ENCODE measurements around the gene KHDC4. TPM values are rescaled to one million over a fixed set of nuclear protein-coding genes. Genes with fewer than 3 reads are reported as not detected.
"Not testable (repeated sequence)": the region's sequence is repeated elsewhere in the genome, so short reads cannot be mapped to it uniquely, and the experiment has no call there.

The KHDC4 gene
- total RNA-seq, 1 experiment from 2014 or later = 93.3 TPM

DNA sequence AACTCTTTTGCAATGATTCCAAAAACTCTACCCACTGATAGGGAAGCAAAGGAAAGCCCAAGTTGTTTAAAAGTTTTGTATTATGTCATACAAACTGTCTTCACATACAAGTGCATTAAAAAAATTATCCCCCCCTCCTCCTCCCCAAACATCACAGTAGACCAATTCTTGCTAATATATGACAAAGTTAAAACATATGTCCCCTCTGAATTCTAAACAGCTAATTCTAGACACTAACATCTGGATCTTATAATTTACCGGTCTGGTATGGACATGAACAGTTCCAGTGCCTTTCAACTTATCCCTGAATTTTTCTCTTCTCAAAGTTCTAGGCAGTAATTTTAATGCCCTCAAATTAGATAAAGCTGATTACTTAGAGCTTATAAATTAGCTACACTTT lies 36.5 kb downstream of the KHDC4 start:
- CTCF ChIA-PET = interaction anchor here (0.5 kb wide), 1 partner anchor 130 kb away, joined by 3 read pairs; no protein-coding TSS in a partner anchor

GRCh38 chr1:155896476-155896875 lies 37.7 kb downstream of the KHDC4 start:
- H3K4me1 ChIP-seq (ENCODE audit: insufficient read depth, low read length, poor library complexity, severe bottlenecking) = peaks cover 18% of the 10 kb centered on the region
- H3K4me3 ChIP-seq (ENCODE audit: low read depth, low read length, poor library complexity, severe bottlenecking); DNase-seq (ENCODE audit: low spot score); H3K9me3 ChIP-seq (ENCODE audit: low read depth, low read length, poor library complexity, severe bottlenecking); CTCF ChIA-PET; intact Hi-C loops (cut with micrococcal nuclease; ENCODE audit: unreplicated experiment); H3K27ac ChIP-seq (ENCODE audit: low read depth, low read length, poor library complexity, severe bottlenecking); POLR2A ChIA-PET (ENCODE audit: low non-redundant PET); BruUV-seq (replicated peaks); H3K27me3 ChIP-seq (replicated peaks; ENCODE audit: insufficient read depth, low read depth, low read length, poor library complexity): not testable (repeated sequence)
- H3K36me3 ChIP-seq (ENCODE audit: insufficient read depth, low read length, poor library complexity, severe bottlenecking) = peaks cover 36% of the 10 kb centered on the region

More for the DNA sequence above, 36.5 kb downstream of the KHDC4 start:
- no peaks in the 10 kb centered on the region for H3K9me3 ChIP-seq (ENCODE audit: low read depth, low read length, poor library complexity, severe bottlenecking)
- POLR2A ChIA-PET (ENCODE audit: low non-redundant PET) = no interaction called here
- H3K4me1 ChIP-seq (ENCODE audit: insufficient read depth, low read length, poor library complexity, severe bottlenecking) = peaks cover 18% of the 10 kb centered on the region
- peaks cover 39% of the 10 kb centered on the region for H3K36me3 ChIP-seq (ENCODE audit: insufficient read depth, low read length, poor library complexity, severe bottlenecking)
- no peak overlapping the region for H3K4me3 ChIP-seq (ENCODE audit: low read depth, low read length, poor library complexity, severe bottlenecking)
- DNase-seq (ENCODE audit: low spot score) = peak; percentile 12
- intact Hi-C loops (cut with micrococcal nuclease; ENCODE audit: unreplicated experiment) = no loop called here
- no peak overlapping the region for H3K27ac ChIP-seq (ENCODE audit: low read depth, low read length, poor library complexity, severe bottlenecking)
- no peak for TF ChIP-seq EZH2 (IDR thresholded peaks at IDR 0.05; ENCODE audit: borderline replicate concordance, low read depth, low read length, poor library complexity, severe bottlenecking)
- TF ChIP-seq, protein P1, sequence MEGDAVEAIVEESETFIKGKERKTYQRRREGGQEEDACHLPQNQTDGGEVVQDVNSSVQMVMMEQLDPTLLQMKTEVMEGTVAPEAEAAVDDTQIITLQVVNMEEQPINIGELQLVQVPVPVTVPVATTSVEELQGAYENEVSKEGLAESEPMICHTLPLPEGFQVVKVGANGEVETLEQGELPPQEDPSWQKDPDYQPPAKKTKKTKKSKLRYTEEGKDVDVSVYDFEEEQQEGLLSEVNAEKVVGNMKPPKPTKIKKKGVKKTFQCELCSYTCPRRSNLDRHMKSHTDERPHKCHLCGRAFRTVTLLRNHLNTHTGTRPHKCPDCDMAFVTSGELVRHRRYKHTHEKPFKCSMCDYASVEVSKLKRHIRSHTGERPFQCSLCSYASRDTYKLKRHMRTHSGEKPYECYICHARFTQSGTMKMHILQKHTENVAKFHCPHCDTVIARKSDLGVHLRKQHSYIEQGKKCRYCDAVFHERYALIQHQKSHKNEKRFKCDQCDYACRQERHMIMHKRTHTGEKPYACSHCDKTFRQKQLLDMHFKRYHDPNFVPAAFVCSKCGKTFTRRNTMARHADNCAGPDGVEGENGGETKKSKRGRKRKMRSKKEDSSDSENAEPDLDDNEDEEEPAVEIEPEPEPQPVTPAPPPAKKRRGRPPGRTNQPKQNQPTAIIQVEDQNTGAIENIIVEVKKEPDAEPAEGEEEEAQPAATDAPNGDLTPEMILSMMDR (conservative IDR thresholded peaks at IDR 0.05; ENCODE audit: low read depth, low read length) = no peak
- BruUV-seq (replicated peaks) = no TSS peak
- H3K27me3 ChIP-seq (replicated peaks; ENCODE audit: insufficient read depth, low read depth, low read length, poor library complexity) = no peaks in the 10 kb centered on the region

DNA sequence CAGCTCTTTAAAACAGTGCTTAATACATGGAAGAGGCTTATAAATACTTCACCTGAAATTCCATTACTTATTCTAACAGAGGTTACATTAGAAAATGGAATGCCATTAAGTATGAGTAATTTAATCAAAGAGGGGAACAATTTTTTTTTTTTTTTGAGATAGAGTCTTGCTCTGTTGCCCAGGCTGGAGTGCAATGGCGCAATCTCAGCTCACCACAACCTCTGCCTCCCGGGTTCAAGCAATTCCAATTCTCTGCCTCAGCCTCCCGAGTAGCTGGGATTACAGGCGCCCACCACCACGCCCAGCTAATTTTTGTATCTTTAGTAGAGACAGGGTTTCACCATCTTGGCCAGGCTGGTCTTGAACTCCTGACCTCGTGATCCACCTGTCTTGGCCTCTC lies 38.6 kb downstream of the KHDC4 start:
- H3K27me3 ChIP-seq (replicated peaks; ENCODE audit: insufficient read depth, low read depth, low read length, poor library complexity); H3K9me3 ChIP-seq (ENCODE audit: low read depth, low read length, poor library complexity, severe bottlenecking); DNase-seq (ENCODE audit: low spot score); intact Hi-C loops (cut with micrococcal nuclease; ENCODE audit: unreplicated experiment); BruUV-seq (replicated peaks); H3K4me3 ChIP-seq (ENCODE audit: low read depth, low read length, poor library complexity, severe bottlenecking); H3K27ac ChIP-seq (ENCODE audit: low read depth, low read length, poor library complexity, severe bottlenecking); CTCF ChIA-PET: not testable (repeated sequence)
- H3K36me3 ChIP-seq (ENCODE audit: insufficient read depth, low read length, poor library complexity, severe bottlenecking) = peaks cover 27% of the 10 kb centered on the region
- peaks cover 18% of the 10 kb centered on the region for H3K4me1 ChIP-seq (ENCODE audit: insufficient read depth, low read length, poor library complexity, severe bottlenecking)
- POLR2A ChIA-PET (ENCODE audit: low non-redundant PET) = interaction anchor here (0.6 kb wide), 1 partner anchor 65 kb away, joined by 3 read pairs; no protein-coding TSS in a partner anchor

- Histone ChIP-seq H3K4me1 (ENCODE audit: insufficient read depth, low read length, poor library complexity, severe bottlenecking) (peaks cover 18% of the 10 kb centered on the region), H3K27me3 (replicated peaks; ENCODE audit: insufficient read depth, low read depth, low read length, poor library complexity) (no peaks in the 10 kb centered on the region), H3K27ac (ENCODE audit: low read depth, low read length, poor library complexity, severe bottlenecking) (peak overlapping the region; percentile 70), H3K4me3 (ENCODE audit: low read depth, low read length, poor library complexity, severe bottlenecking) (no peak overlapping the region), H3K9me3 (ENCODE audit: low read depth, low read length, poor library complexity, severe bottlenecking) (no peaks in the 10 kb centered on the region), H3K36me3 (ENCODE audit: insufficient read depth, low read length, poor library complexity, severe bottlenecking) (peaks cover 7% of the 10 kb centered on the region)
- TSS peak; percentile 91 for BruUV-seq (replicated peaks)
- DNase-seq (ENCODE audit: low spot score) = peak; percentile 89
- TF ChIP-seq EZH2 (IDR thresholded peaks at IDR 0.05; ENCODE audit: borderline replicate concordance, low read depth, low read length, poor library complexity, severe bottlenecking) = no peak
- TF ChIP-seq, protein P1 (conservative IDR thresholded peaks at IDR 0.05; ENCODE audit: low read depth, low read length) = no peak
- intact Hi-C loops (cut with micrococcal nuclease; ENCODE audit: unreplicated experiment) = no loop called here
- CTCF ChIA-PET = interaction anchor here (1.2 kb wide), 1 partner anchor 173 kb away, joined by 4 read pairs; no protein-coding TSS in a partner anchor
- POLR2A ChIA-PET (ENCODE audit: low non-redundant PET) = interaction anchor here (0.6 kb wide), 1 partner anchor 63 kb away, joined by 3 read pairs; no protein-coding TSS in a partner anchor
Observed at GRCh38 chr1:155893389-155894142, 40.6 kb downstream of the KHDC4 start.
